Right cardiac atrium (tissue), 5 donors: ENCODE results near the gene CCNB1. TPM values are rescaled to one million over a fixed set of nuclear protein-coding genes. Genes with fewer than 3 reads are reported as not detected.
A peak's percentile ranks its signal among the peaks of the same experiment; 100 is the strongest.
"Not testable (repeated sequence)": the region's sequence is repeated elsewhere in the genome, so short reads cannot be mapped to it uniquely, and the experiment has no call there.

Source experiments
- ATAC-seq, 2 donors: fragments of 200-7000 bp; cut with Tn5 transposase; one replicate each; pipeline versions ENCODE4 v1.8.0 to v1.9.1; 2020; ENCODE audit warnings: moderate library complexity in 2 of 2, mild to moderate bottlenecking in 1 of 2
- DNase-seq, 3 donors: peaks; one replicate each; pipeline ENCODE4 v3.0.0-alpha.2; 2020
- H3K27ac ChIP-seq: one replicate; pipeline ENCODE4 v1.5.1; 2013; ENCODE audit warnings: mild to moderate bottlenecking, low read length, control low read depth, moderate library complexity
- H3K27me3 ChIP-seq: one replicate; pipeline ENCODE4 v1.6.1; 2013; ENCODE audit not compliant: control insufficient read depth, insufficient read depth
- H3K4me1 ChIP-seq: one replicate; pipeline ENCODE4 v1.6.1; 2013; ENCODE audit warnings: low read length; ENCODE audit not compliant: control insufficient read depth, insufficient read depth
- H3K4me3 ChIP-seq: one replicate; pipeline ENCODE4 v1.5.1; 2013; ENCODE audit warnings: low read length, control low read depth
- H3K9me3 ChIP-seq: one replicate; pipeline ENCODE4 v1.6.1; 2013; ENCODE audit warnings: low read length; ENCODE audit not compliant: control insufficient read depth
- WGBS: extraction: QIAGEN DNeasy Blood & Tissue Kit; methylation state at CpG from one replicate; pipeline ENCODE4 v1.1.7; 2013; 5-methylcytosine and 5-hydroxymethylcytosine counted together
- intact Hi-C, 4 donors: fragments of 100-400 bp; cut with DNase I; formaldehyde crosslinking; loops; one replicate each; pipeline versions ENCODE4 v1.11.0 to v1.14.0; 2022 to 2023
- polyA plus RNA-seq: library from polyadenylated mRNA; stranded (reverse); fragments of 200-250 nt; gene quantifications from one replicate; pipeline ENCODE4 v1.2.3, GENCODE V29; 2013
- total RNA-seq, 4 donors: library from RNA; stranded (reverse); fragmentation: NEBNext Ultra II Directional; extraction: Animal tissue kit (Norgen Biotek cat#: 25700); gene quantifications; one replicate each; pipeline ENCODE4 v1.2.1, GENCODE V29; 2021
- donor health status: healthy with polysubstance abuse.
- donor health status: DM: no; HTN: yes; CAD: no.
- donor health status: DM: no; HTN: no; CAD: no.
- donor health status: DM: no; HTN: yes; CAD: no; lungs with severe emphysema.
- donor health status: DM: yes; HTN: yes; CAD: no.

Gene CCNB1
- total and polyA plus RNA-seq, 5 donors: 1.4 to 6.4 (median 3.5) TPM

- WGBS: 95% methylated on average over 4 of the region's 4 CpGs
These were observed 46.7 kb downstream of the CCNB1 start for GRCh38 chr5:69213513-69214215.

DNA sequence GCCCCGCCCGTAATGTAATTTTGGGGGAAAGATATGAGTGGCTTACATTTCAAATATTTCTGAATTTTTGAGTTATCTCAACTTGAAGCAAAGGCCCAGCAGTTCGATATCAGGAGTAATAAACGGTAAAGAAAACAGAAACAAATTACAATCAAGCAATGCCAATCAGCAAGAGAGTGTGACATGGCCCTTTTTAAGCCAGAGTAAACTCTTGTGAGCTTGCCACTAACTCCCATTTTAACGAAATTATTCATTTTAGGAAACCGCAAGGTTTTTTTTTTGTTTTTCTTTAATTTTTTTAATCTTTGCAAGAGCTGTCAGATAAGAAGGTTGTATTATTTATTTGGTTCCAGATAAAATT, 50.2 kb downstream of the CCNB1 start:
- no peaks in the 10 kb centered on the region for H3K9me3 ChIP-seq
- no peak for DNase-seq
- no peak overlapping the region for H3K27ac ChIP-seq
- no peak for ATAC-seq
- intact Hi-C loops: no loop called here
- no peaks in the 10 kb centered on the region for H3K4me1 ChIP-seq
- H3K4me3 ChIP-seq: peak overlapping the region; percentile 80
- WGBS: 52% methylated on average over 6 of the region's 6 CpGs
- H3K27me3 ChIP-seq: no peaks in the 10 kb centered on the region

More at GRCh38 chr5:69213513-69214215, 46.7 kb downstream of the CCNB1 start:
- no peaks in the 10 kb centered on the region for H3K9me3 ChIP-seq
- H3K27me3 ChIP-seq: no peaks in the 10 kb centered on the region
- H3K4me1 ChIP-seq: no peaks in the 10 kb centered on the region
- DNase-seq (no peak), ATAC-seq (no peak)
- no peak overlapping the region for H3K4me3 ChIP-seq
- intact Hi-C loops: no loop called here
- no peak overlapping the region for H3K27ac ChIP-seq

- Histone ChIP-seq H3K27me3 (no peaks in the 10 kb centered on the region), H3K4me1 (no peaks in the 10 kb centered on the region), H3K27ac (peak overlapping the region; percentile 97), H3K4me3 (peak overlapping the region; percentile 80), H3K9me3 (no peaks in the 10 kb centered on the region)
- ATAC-seq (peak; percentile 100), DNase-seq (peak; percentile 98 to 99 (median 99))
- under 1% methylated on average over 73 of the region's 73 CpGs for WGBS
- intact Hi-C loops: no loop called here
These were observed 50.9 kb downstream of the CCNB1 start for GRCh38 chr5:69217548-69218526.

- H3K27me3 ChIP-seq: no peaks in the 10 kb centered on the region
- H3K9me3 ChIP-seq: no peaks in the 10 kb centered on the region
- intact Hi-C loops: loop anchor here in 1 of 4 donors (10.0 kb wide), 1 partner anchor 55 kb away; the partner anchor contains the start of gene CCNB1
- H3K27ac ChIP-seq: no peak overlapping the region
- DNase-seq (no peak), ATAC-seq (no peak)
- no peak overlapping the region for H3K4me3 ChIP-seq
- H3K4me1 ChIP-seq: no peaks in the 10 kb centered on the region
These were observed 53.0 kb downstream of the CCNB1 start for GRCh38 chr5:69219939-69220338.

GRCh38 chr5:69220371-69220770, 53.4 kb downstream of the CCNB1 start:
- H3K9me3 ChIP-seq, DNase-seq, H3K4me3 ChIP-seq, H3K27ac ChIP-seq, H3K27me3 ChIP-seq, H3K4me1 ChIP-seq, ATAC-seq: not testable (repeated sequence)
- intact Hi-C loops: loop anchor here in 1 of 4 donors (10.0 kb wide), 1 partner anchor 56 kb away; the partner anchor contains the start of gene CCNB1
- WGBS: 95% methylated on average over 18 of the region's 18 CpGs

- 73% methylated on average over 9 of the region's 9 CpGs for WGBS
- H3K27ac ChIP-seq, H3K4me1 ChIP-seq, H3K4me3 ChIP-seq, H3K9me3 ChIP-seq, DNase-seq, ATAC-seq, H3K27me3 ChIP-seq: not testable (repeated sequence)
- intact Hi-C loops: loop anchor here in 1 of 4 donors (10.0 kb wide), 1 partner anchor 56 kb away; the partner anchor contains the start of gene CCNB1
These were observed 53.9 kb downstream of the CCNB1 start for GRCh38 chr5:69220833-69221232.

GRCh38 chr5:69224520-69224919, 57.6 kb downstream of the CCNB1 start:
- 94% methylated on average over 8 of the region's 8 CpGs for WGBS
- no peak overlapping the region for H3K27ac ChIP-seq
- no peak for ATAC-seq
- no peaks in the 10 kb centered on the region for H3K4me1 ChIP-seq
- no peaks in the 10 kb centered on the region for H3K9me3 ChIP-seq
- no peaks in the 10 kb centered on the region for H3K27me3 ChIP-seq
- H3K4me3 ChIP-seq: no peak overlapping the region
- DNase-seq: no peak
- intact Hi-C loops: loop anchor here in 1 of 4 donors (10.0 kb wide), 1 partner anchor 60 kb away; the partner anchor contains the start of gene CCNB1

- DNase-seq (no peak), ATAC-seq (no peak)
- no peaks in the 10 kb centered on the region for H3K9me3 ChIP-seq
- H3K27ac ChIP-seq: no peak overlapping the region
- no peak overlapping the region for H3K4me3 ChIP-seq
- WGBS: 96% methylated on average over 4 of the region's 4 CpGs
- H3K4me1 ChIP-seq: no peaks in the 10 kb centered on the region
- intact Hi-C loops: loop anchor here in 1 of 4 donors (10.0 kb wide), 1 partner anchor 61 kb away; the partner anchor contains the start of gene CCNB1
- no peaks in the 10 kb centered on the region for H3K27me3 ChIP-seq
These were observed 58.9 kb downstream of the CCNB1 start for GRCh38 chr5:69225860-69226259.

Other genes starting within 250 kb of the CCNB1 start
- gene SLC30A5, start 73.1 kb upstream of the CCNB1 start, total RNA-seq: 10 to 100 TPM; 40.6 to 59.1 (median 55.5) TPM
- 32.5 TPM for gene SLC30A5, start 73.1 kb upstream of the CCNB1 start, polyA plus RNA-seq
- 1 to 10 TPM; 2.7 to 4.3 (median 3.8) TPM for gene CENPH, start 22.4 kb downstream of the CCNB1 start, total RNA-seq
- 3.1 TPM for gene CENPH, start 22.4 kb downstream of the CCNB1 start, polyA plus RNA-seq
- gene CDK7, start 67.7 kb downstream of the CCNB1 start, total RNA-seq: 10 to 100 TPM; 11.2 to 16.8 (median 11.7) TPM
- gene CDK7, start 67.7 kb downstream of the CCNB1 start, polyA plus RNA-seq: 13.6 TPM
- 1 to 10 TPM; 3.6 to 5.3 (median 4.3) TPM for gene CCDC125, start 165.7 kb downstream of the CCNB1 start, total RNA-seq
- gene CCDC125, start 165.7 kb downstream of the CCNB1 start, polyA plus RNA-seq: 1.9 TPM
- gene AK6, start 202.4 kb downstream of the CCNB1 start, total RNA-seq: 10 to 100 TPM; 29.4 to 38.0 (median 34.1) TPM
- gene AK6, start 202.4 kb downstream of the CCNB1 start, polyA plus RNA-seq: 36.7 TPM
- gene TAF9, start 202.4 kb downstream of the CCNB1 start, total RNA-seq: 10 to 100 TPM; 34.9 to 53.6 (median 39.4) TPM
- 73.1 TPM for gene TAF9, start 202.4 kb downstream of the CCNB1 start, polyA plus RNA-seq
- 10 to 100 TPM; 14.8 to 19.1 (median 18.7) TPM for gene RAD17, start 202.7 kb downstream of the CCNB1 start, total RNA-seq
- 10.3 TPM for gene RAD17, start 202.7 kb downstream of the CCNB1 start, polyA plus RNA-seq
- gene MARVELD2, start 248.0 kb downstream of the CCNB1 start, total RNA-seq: 1 to 10 TPM in 3 of 4 donors, under 1 TPM in 1; 0.82 to 1.8 (median 1.4) TPM
- gene MARVELD2, start 248.0 kb downstream of the CCNB1 start, polyA plus RNA-seq: 0.23 TPM